ENCODE data around the gene HEATR5A.
"Not testable (repeated sequence)": the region's sequence is repeated elsewhere in the genome, so short reads cannot be mapped to it uniquely, and the experiment has no call there.

The HEATR5A gene

DNA sequence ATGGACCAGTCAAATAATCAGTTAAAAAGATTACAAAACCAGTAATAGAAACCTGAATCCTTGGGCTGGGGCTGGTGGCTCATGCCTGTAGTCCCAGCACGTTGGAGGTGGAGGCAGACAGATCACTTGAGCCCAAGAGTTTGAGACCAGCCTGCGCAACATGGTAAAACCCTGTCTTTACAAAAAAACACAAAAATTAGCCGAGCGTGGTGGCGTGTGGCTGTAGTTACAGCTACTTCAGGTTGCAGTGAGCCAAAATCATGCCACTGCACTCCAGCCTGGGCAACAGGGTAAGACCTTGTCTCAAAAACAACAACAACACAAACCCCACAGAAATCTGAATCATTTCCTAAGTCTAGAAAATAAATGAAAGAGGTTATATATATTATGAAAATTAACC, 100.6 kb downstream of the HEATR5A start:
- TF ChIP-seq, protein P1, sequence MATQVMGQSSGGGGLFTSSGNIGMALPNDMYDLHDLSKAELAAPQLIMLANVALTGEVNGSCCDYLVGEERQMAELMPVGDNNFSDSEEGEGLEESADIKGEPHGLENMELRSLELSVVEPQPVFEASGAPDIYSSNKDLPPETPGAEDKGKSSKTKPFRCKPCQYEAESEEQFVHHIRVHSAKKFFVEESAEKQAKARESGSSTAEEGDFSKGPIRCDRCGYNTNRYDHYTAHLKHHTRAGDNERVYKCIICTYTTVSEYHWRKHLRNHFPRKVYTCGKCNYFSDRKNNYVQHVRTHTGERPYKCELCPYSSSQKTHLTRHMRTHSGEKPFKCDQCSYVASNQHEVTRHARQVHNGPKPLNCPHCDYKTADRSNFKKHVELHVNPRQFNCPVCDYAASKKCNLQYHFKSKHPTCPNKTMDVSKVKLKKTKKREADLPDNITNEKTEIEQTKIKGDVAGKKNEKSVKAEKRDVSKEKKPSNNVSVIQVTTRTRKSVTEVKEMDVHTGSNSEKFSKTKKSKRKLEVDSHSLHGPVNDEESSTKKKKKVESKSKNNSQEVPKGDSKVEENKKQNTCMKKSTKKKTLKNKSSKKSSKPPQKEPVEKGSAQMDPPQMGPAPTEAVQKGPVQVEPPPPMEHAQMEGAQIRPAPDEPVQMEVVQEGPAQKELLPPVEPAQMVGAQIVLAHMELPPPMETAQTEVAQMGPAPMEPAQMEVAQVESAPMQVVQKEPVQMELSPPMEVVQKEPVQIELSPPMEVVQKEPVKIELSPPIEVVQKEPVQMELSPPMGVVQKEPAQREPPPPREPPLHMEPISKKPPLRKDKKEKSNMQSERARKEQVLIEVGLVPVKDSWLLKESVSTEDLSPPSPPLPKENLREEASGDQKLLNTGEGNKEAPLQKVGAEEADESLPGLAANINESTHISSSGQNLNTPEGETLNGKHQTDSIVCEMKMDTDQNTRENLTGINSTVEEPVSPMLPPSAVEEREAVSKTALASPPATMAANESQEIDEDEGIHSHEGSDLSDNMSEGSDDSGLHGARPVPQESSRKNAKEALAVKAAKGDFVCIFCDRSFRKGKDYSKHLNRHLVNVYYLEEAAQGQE (IDR thresholded peaks at IDR 0.05; ENCODE audit: insufficient replicate concordance, low read depth), result no peak
- TF ChIP-seq POLR2AphosphoS5 (IDR thresholded peaks at IDR 0.05; ENCODE audit: low read depth), result no peak
- TF ChIP-seq, protein P2, sequence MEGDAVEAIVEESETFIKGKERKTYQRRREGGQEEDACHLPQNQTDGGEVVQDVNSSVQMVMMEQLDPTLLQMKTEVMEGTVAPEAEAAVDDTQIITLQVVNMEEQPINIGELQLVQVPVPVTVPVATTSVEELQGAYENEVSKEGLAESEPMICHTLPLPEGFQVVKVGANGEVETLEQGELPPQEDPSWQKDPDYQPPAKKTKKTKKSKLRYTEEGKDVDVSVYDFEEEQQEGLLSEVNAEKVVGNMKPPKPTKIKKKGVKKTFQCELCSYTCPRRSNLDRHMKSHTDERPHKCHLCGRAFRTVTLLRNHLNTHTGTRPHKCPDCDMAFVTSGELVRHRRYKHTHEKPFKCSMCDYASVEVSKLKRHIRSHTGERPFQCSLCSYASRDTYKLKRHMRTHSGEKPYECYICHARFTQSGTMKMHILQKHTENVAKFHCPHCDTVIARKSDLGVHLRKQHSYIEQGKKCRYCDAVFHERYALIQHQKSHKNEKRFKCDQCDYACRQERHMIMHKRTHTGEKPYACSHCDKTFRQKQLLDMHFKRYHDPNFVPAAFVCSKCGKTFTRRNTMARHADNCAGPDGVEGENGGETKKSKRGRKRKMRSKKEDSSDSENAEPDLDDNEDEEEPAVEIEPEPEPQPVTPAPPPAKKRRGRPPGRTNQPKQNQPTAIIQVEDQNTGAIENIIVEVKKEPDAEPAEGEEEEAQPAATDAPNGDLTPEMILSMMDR (IDR thresholded peaks at IDR 0.05; ENCODE audit: insufficient read depth, low read length), result no peak

DNA sequence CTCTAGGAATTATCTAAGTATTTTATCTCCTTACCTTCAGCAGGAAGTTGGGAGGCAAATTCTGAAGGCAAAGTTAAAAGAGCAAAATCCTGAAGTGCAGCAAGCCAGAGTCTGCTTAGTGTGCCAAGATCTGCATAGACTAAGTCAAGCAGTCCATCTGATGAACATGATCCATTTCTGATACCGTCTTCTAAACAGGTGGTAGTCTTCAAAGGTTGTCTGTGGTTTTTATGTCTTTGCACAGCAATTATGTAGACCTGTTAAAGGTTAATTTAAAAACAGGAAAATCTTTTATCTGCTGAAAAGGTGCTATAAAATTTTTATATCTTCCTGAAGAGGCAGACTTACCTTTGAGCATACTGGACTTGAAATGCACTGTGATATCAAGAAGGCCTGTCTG, 107.4 kb downstream of the HEATR5A start:
- Histone ChIP-seq H3K27ac (replicated peaks) (no peak overlapping the region), H3K4me3 (replicated peaks; ENCODE audit: insufficient read depth, low read length) (no peak overlapping the region), H3K27me3 (ENCODE audit: insufficient read depth, poor library complexity, severe bottlenecking) (no peaks in the 10 kb centered on the region)
- no peak for TF ChIP-seq POLR2AphosphoS5 (IDR thresholded peaks at IDR 0.05; ENCODE audit: low read depth)
- no peak for TF ChIP-seq SPI1 (IDR thresholded peaks at IDR 0.05; ENCODE audit: borderline replicate concordance, low read depth)
- TF ChIP-seq, protein P1 (IDR thresholded peaks at IDR 0.05; ENCODE audit: insufficient replicate concordance, low read depth), result no peak
- no peak for TF ChIP-seq GABPA (IDR thresholded peaks at IDR 0.05; ENCODE audit: low read depth)
- no peak for DNase-seq (ENCODE audit: low read depth in 1 of 2, low spot score in 1 of 2)

More for the DNA sequence above, 100.6 kb downstream of the HEATR5A start:
- Histone ChIP-seq H3K27ac (replicated peaks) (no peak overlapping the region), H3K4me3 (replicated peaks; ENCODE audit: insufficient read depth, low read length) (no peak overlapping the region), H3K27me3 (ENCODE audit: insufficient read depth, poor library complexity, severe bottlenecking) (no peaks in the 10 kb centered on the region)
- DNase-seq (ENCODE audit: low read depth in 1 of 2, low spot score in 1 of 2), result no peak

DNA sequence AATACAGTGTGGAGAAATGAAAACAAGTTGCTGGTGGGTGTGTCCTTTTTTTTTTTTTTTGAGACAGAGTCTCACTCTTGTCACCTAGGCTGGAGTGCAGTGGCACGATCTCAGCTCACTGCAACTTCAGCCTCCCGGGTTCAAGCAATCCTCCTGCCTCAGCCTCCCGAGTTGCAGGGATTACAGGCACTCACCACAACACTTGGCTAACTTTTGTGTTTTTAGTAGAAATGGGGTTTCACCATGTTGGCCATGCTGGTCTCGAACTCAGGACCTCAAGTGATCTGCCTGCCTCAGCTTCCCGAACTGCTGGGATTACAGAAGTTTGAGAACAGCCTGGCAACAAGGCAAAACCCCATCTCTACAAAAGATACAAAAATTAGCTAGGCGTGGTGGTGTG, 108.0 kb downstream of the HEATR5A start:
- H3K4me3 ChIP-seq (replicated peaks; ENCODE audit: insufficient read depth, low read length); H3K27me3 ChIP-seq (ENCODE audit: insufficient read depth, poor library complexity, severe bottlenecking); H3K27ac ChIP-seq (replicated peaks); DNase-seq (ENCODE audit: low read depth in 1 of 2, low spot score in 1 of 2): not testable (repeated sequence)

DNA sequence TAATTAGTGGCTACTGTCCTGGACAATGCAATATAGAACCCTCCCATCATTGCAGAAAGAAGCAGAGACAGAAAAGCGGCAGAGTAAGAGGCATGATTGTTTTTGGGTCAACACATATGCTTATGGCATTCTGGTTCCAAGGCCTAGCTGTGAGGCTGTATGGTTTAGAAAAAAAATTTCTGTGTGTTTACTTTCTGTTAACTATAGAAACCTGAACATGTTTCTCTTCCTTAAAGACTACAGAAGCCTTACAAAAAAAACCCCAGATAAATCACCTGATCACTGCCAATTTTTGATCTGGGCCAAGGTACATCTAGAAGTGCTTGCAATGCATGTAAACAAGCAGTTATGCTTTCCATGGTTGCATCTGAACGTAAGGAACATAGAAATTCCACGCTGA, 112.7 kb downstream of the HEATR5A start:
- Histone ChIP-seq H3K4me3 (replicated peaks; ENCODE audit: insufficient read depth, low read length) (no peak overlapping the region), H3K27ac (replicated peaks) (no peak overlapping the region), H3K27me3 (ENCODE audit: insufficient read depth, poor library complexity, severe bottlenecking) (no peaks in the 10 kb centered on the region)
- TF ChIP-seq, protein P2 (IDR thresholded peaks at IDR 0.05; ENCODE audit: insufficient read depth, low read length), result no peak
- TF ChIP-seq GABPA (IDR thresholded peaks at IDR 0.05; ENCODE audit: low read depth) (no peak), SPI1 (IDR thresholded peaks at IDR 0.05; ENCODE audit: borderline replicate concordance, low read depth) (no peak), POLR2AphosphoS5 (IDR thresholded peaks at IDR 0.05; ENCODE audit: low read depth) (no peak)
- TF ChIP-seq, protein P1 (IDR thresholded peaks at IDR 0.05; ENCODE audit: insufficient replicate concordance, low read depth), result no peak
- no peak for DNase-seq (ENCODE audit: low read depth in 1 of 2, low spot score in 1 of 2)
